NCI-H748 (cell line): Measurements from ENCODE around the gene CHID1.
A peak's percentile ranks its signal among the peaks of the same experiment; 100 is the strongest.

Experiments
- DNase-seq: peaks from one replicate; lab custom pipeline; 2025; ENCODE audit not compliant: unreplicated experiment; lab: John Stamatoyannopoulos, UW

Gene CHID1

GRCh38 chr11:826227-826621 is 84.4 kb downstream of the CHID1 start:
- DNase-seq: no peak

GRCh38 chr11:825366-826226 is 85.0 kb downstream of the CHID1 start:
- no peak for DNase-seq

GRCh38 chr11:824942-825341 is 85.7 kb downstream of the CHID1 start:
- DNase-seq: peak; percentile 41

- DNase-seq: peak; percentile 88
These were observed 86.2 kb downstream of the CHID1 start for GRCh38 chr11:824292-824880.

- peak; percentile 62 for DNase-seq
These were observed 86.9 kb downstream of the CHID1 start for GRCh38 chr11:823441-824291.

GRCh38 chr11:821512-822371 is 88.9 kb downstream of the CHID1 start:
- DNase-seq: no peak

GRCh38 chr11:820655-821511 is 89.7 kb downstream of the CHID1 start:
- DNase-seq: no peak

GRCh38 chr11:819943-820649 is 90.5 kb downstream of the CHID1 start:
- DNase-seq: peak; percentile 93

GRCh38 chr11:819129-819931 is 91.3 kb downstream of the CHID1 start:
- DNase-seq: peak; percentile 92

GRCh38 chr11:818396-819128 is 92.0 kb downstream of the CHID1 start, which contains the start of gene PNPLA2:
TSS of gene PNPLA2 (plus strand) at chr11:818914. CDS start at chr11:819719, 805 bp downstream.
- DNase-seq: no peak
